ENCODE data around the gene IKZF1.

Gene IKZF1

DNA sequence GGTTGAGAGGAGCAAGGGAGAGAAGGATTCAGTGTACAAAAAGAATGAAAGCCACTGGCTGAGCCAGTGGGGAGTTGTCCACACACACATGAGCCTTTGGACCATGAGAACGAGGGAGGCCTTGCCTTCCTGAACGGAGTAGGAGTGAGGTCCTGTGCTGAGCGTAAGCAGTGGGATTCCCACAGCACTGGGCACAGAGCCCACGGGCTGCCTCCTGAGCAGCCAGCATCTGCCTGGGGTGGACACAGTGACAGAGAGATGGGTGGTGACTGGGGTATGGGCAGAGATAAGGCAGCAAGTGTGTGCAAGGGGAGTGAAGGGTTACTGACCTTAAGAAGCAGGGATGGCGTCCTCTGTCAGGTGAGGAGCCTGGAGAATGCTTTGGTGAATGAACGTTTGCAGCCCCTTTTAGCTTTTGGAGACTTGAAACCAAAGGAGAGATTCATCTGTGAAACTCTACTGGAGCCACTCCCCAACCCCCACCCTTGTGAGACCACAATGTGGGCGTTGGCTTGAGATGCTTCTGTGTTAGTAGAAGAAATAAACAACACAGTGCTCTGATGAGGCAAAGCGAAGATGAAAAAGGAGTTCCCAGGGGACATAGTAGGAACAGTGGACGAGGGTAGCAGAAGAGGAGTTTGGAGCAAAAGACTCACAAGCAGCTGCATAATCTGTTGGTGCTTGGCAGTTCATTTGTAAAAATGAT, 89.2 kb downstream of the IKZF1 start:
- no CpG with 5 or more reads among the region's 9 CpGs for WGBS, 2 donors (ENCODE audit: extremely low coverage in 2 of 2, insufficient read length in 2 of 2, insufficient replicate concordance in 1 of 2)
- Histone ChIP-seq H3K9me3 (replicated peaks in 1 of 2; ENCODE audit: control insufficient read depth in 2 of 2, insufficient read depth in 1 of 2, low read depth in 1 of 2, low read length in 2 of 2) (no peaks in the 10 kb centered on the region), H3K4ac (ENCODE audit: low read length) (no peak overlapping the region), H2BK12ac (ENCODE audit: low read length) (no peak overlapping the region), H3K36me3 (replicated peaks in 1 of 2; ENCODE audit: control insufficient read depth in 2 of 2, insufficient read depth in 2 of 2, low read length in 2 of 2) (no peaks in the 10 kb centered on the region), H3K4me1 (ENCODE audit: control insufficient read depth in 2 of 2, insufficient read depth in 1 of 2, low read depth in 1 of 2, low read length in 2 of 2) (no peaks in the 10 kb centered on the region), H3K4me2 (ENCODE audit: insufficient read depth, low read length, poor library complexity, severe bottlenecking) (no peak overlapping the region), H3K23ac (ENCODE audit: low read depth, low read length, poor library complexity) (no peak overlapping the region), H4K8ac (ENCODE audit: low read depth, low read length) (no peak overlapping the region), H3K27me3 (ENCODE audit: control insufficient read depth in 3 of 3, insufficient read depth in 3 of 3, low read depth in 1 of 3, low read length in 3 of 3) (no peaks in the 10 kb centered on the region), H3K27ac (replicated peaks; ENCODE audit: low read length) (no peak overlapping the region), H2AFZ (ENCODE audit: low read length) (no peak overlapping the region), H3K18ac (ENCODE audit: low read length) (no peak overlapping the region), H3K14ac (ENCODE audit: low read length) (no peak overlapping the region), H2AK5ac (ENCODE audit: low read depth, low read length) (no peak overlapping the region), H2BK15ac (ENCODE audit: low read length) (no peak overlapping the region), H3K79me1 (ENCODE audit: low read depth, low read length) (no peaks in the 10 kb centered on the region), H3K9ac (ENCODE audit: low read depth, low read length, poor library complexity) (no peak overlapping the region), H4K91ac (ENCODE audit: low read depth, low read length, poor library complexity) (no peak overlapping the region), H3K4me3 (ENCODE audit: low read length in 2 of 2) (peak overlapping the region in 1 of 2 donors; percentile 12), H2BK5ac (ENCODE audit: low read length) (no peak overlapping the region), H2BK120ac (ENCODE audit: low read depth, low read length) (no peak overlapping the region)
- no peak for DNase-seq (ENCODE audit: low spot score)

DNA sequence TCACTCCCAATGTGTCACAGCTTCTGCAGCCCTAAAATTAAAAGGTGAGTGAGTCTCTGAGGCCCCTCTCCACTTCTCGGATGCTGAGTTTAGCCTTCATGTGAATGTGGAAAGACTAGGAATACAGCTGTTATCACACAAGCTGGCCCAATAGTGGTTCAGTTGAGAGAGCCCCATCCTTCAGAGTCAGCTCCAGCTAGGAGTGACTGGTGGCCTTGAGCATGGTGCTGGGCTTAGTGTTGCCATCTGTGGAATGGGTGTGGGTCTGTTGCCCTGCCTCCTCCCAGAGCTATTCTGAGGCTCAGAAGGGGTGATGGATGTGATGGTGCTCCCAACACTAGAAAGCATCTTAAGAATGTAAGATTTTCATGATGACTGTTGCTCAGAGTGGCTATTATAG, 89.8 kb downstream of the IKZF1 start:
- H3K27ac ChIP-seq (replicated peaks; ENCODE audit: low read length): no peak overlapping the region
- H2BK12ac ChIP-seq (ENCODE audit: low read length): no peak overlapping the region
- H2BK15ac ChIP-seq (ENCODE audit: low read length): no peak overlapping the region
- H3K23ac ChIP-seq (ENCODE audit: low read depth, low read length, poor library complexity): no peak overlapping the region
- H2BK120ac ChIP-seq (ENCODE audit: low read depth, low read length): no peak overlapping the region
- H3K9ac ChIP-seq (ENCODE audit: low read depth, low read length, poor library complexity): peak overlapping the region; percentile 2
- no peaks in the 10 kb centered on the region for H3K79me1 ChIP-seq (ENCODE audit: low read depth, low read length)
- no peak overlapping the region for H3K4me3 ChIP-seq (ENCODE audit: low read length in 2 of 2)
- H3K4me2 ChIP-seq (ENCODE audit: insufficient read depth, low read length, poor library complexity, severe bottlenecking): no peak overlapping the region
- H3K18ac ChIP-seq (ENCODE audit: low read length): no peak overlapping the region
- H2AK5ac ChIP-seq (ENCODE audit: low read depth, low read length): no peak overlapping the region
- H4K8ac ChIP-seq (ENCODE audit: low read depth, low read length): no peak overlapping the region
- no peaks in the 10 kb centered on the region for H3K9me3 ChIP-seq (replicated peaks in 1 of 2; ENCODE audit: control insufficient read depth in 2 of 2, insufficient read depth in 1 of 2, low read depth in 1 of 2, low read length in 2 of 2)
- H4K91ac ChIP-seq (ENCODE audit: low read depth, low read length, poor library complexity): no peak overlapping the region
- DNase-seq (ENCODE audit: low spot score): no peak
- H3K27me3 ChIP-seq (ENCODE audit: control insufficient read depth in 3 of 3, insufficient read depth in 3 of 3, low read depth in 1 of 3, low read length in 3 of 3): no peaks in the 10 kb centered on the region
- no peaks in the 10 kb centered on the region for H3K36me3 ChIP-seq (replicated peaks in 1 of 2; ENCODE audit: control insufficient read depth in 2 of 2, insufficient read depth in 2 of 2, low read length in 2 of 2)
- H2BK5ac ChIP-seq (ENCODE audit: low read length): no peak overlapping the region
- H2AFZ ChIP-seq (ENCODE audit: low read length): no peak overlapping the region
- H3K4ac ChIP-seq (ENCODE audit: low read length): no peak overlapping the region
- H3K4me1 ChIP-seq (ENCODE audit: control insufficient read depth in 2 of 2, insufficient read depth in 1 of 2, low read depth in 1 of 2, low read length in 2 of 2): no peaks in the 10 kb centered on the region
- H3K14ac ChIP-seq (ENCODE audit: low read length): no peak overlapping the region
- WGBS, 2 donors (ENCODE audit: extremely low coverage in 2 of 2, insufficient read length in 2 of 2, insufficient replicate concordance in 1 of 2): no CpG with 5 or more reads among the region's 1 CpG

DNA sequence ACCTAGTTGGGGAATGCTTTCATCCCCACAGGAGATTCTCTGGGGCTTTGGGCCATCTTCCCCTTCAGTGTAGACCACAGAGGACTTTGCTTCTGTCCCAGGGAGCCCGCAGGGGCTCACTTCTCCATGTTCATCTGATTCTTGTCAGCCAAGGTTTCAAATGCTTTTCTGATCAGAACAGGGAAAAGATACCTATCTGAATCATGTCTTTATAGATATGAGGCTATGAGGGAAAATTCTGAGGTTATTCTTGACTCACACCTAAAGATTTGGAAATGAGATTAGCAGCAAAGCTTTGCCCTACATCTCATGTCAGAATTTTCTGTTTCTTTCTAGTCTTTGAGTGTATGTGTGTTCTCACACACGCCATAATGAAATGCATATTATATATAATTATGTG, 92.3 kb downstream of the IKZF1 start:
- Histone ChIP-seq H3K4me3 (ENCODE audit: low read length in 2 of 2) (no peak overlapping the region), H2BK120ac (ENCODE audit: low read depth, low read length) (no peak overlapping the region), H2AK5ac (ENCODE audit: low read depth, low read length) (no peak overlapping the region), H3K18ac (ENCODE audit: low read length) (no peak overlapping the region), H3K9me3 (replicated peaks in 1 of 2; ENCODE audit: control insufficient read depth in 2 of 2, insufficient read depth in 1 of 2, low read depth in 1 of 2, low read length in 2 of 2) (no peaks in the 10 kb centered on the region), H2BK5ac (ENCODE audit: low read length) (no peak overlapping the region), H2BK12ac (ENCODE audit: low read length) (no peak overlapping the region), H3K79me1 (ENCODE audit: low read depth, low read length) (no peaks in the 10 kb centered on the region), H3K27me3 (ENCODE audit: control insufficient read depth in 3 of 3, insufficient read depth in 3 of 3, low read depth in 1 of 3, low read length in 3 of 3) (no peaks in the 10 kb centered on the region), H2AFZ (ENCODE audit: low read length) (no peak overlapping the region), H3K4ac (ENCODE audit: low read length) (no peak overlapping the region), H3K9ac (ENCODE audit: low read depth, low read length, poor library complexity) (no peak overlapping the region), H3K23ac (ENCODE audit: low read depth, low read length, poor library complexity) (no peak overlapping the region), H2BK15ac (ENCODE audit: low read length) (no peak overlapping the region), H4K8ac (ENCODE audit: low read depth, low read length) (no peak overlapping the region), H3K4me2 (ENCODE audit: insufficient read depth, low read length, poor library complexity, severe bottlenecking) (no peak overlapping the region), H3K36me3 (replicated peaks in 1 of 2; ENCODE audit: control insufficient read depth in 2 of 2, insufficient read depth in 2 of 2, low read length in 2 of 2) (no peaks in the 10 kb centered on the region), H4K91ac (ENCODE audit: low read depth, low read length, poor library complexity) (no peak overlapping the region), H3K14ac (ENCODE audit: low read length) (no peak overlapping the region), H3K27ac (replicated peaks; ENCODE audit: low read length) (no peak overlapping the region), H3K4me1 (ENCODE audit: control insufficient read depth in 2 of 2, insufficient read depth in 1 of 2, low read depth in 1 of 2, low read length in 2 of 2) (no peaks in the 10 kb centered on the region)
- no CpG with 5 or more reads among the region's 2 CpGs for WGBS, 2 donors (ENCODE audit: extremely low coverage in 2 of 2, insufficient read length in 2 of 2, insufficient replicate concordance in 1 of 2)
- DNase-seq (ENCODE audit: low spot score): no peak

DNA sequence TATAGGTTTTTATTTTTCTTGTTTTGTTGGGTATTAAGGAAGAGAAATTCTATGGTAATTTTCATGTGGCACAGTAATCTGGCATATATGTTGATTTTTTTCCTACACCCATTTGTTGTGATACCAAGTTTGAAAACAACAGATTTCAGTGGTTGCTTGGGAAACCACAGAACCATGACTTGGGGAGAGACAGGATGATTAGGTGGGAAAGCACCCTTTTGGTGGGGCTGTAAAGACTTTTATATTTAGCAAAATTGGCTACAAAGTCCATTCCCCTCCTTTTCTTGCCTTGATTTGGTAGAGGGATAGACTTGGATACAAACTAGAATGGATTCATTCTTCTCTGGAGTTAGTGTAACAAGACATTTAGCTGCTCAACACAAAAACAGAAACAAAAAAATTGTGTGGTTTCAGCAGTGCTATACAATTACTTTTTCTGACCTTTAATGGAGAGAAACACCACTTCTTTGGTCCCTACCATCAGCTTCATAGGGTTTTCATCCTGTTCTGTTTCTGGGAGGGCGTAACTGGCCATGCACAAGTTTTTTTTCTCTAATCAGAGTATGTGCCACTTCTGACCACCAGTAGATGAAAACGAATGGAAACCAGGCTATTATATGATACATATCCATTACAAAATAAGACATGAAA, 92.9 kb downstream of the IKZF1 start:
- WGBS, 2 donors (ENCODE audit: extremely low coverage in 2 of 2, insufficient read length in 2 of 2, insufficient replicate concordance in 1 of 2): no CpG with 5 or more reads among the region's 2 CpGs
- Histone ChIP-seq H2AFZ (ENCODE audit: low read length) (no peak overlapping the region), H4K8ac (ENCODE audit: low read depth, low read length) (no peak overlapping the region), H2BK5ac (ENCODE audit: low read length) (no peak overlapping the region), H2BK120ac (ENCODE audit: low read depth, low read length) (no peak overlapping the region), H3K27ac (replicated peaks; ENCODE audit: low read length) (no peak overlapping the region), H3K9ac (ENCODE audit: low read depth, low read length, poor library complexity) (no peak overlapping the region), H2BK15ac (ENCODE audit: low read length) (no peak overlapping the region), H3K14ac (ENCODE audit: low read length) (no peak overlapping the region), H3K4ac (ENCODE audit: low read length) (no peak overlapping the region), H3K4me2 (ENCODE audit: insufficient read depth, low read length, poor library complexity, severe bottlenecking) (no peak overlapping the region), H3K23ac (ENCODE audit: low read depth, low read length, poor library complexity) (no peak overlapping the region), H3K4me1 (ENCODE audit: control insufficient read depth in 2 of 2, insufficient read depth in 1 of 2, low read depth in 1 of 2, low read length in 2 of 2) (no peaks in the 10 kb centered on the region), H4K91ac (ENCODE audit: low read depth, low read length, poor library complexity) (no peak overlapping the region), H3K36me3 (replicated peaks in 1 of 2; ENCODE audit: control insufficient read depth in 2 of 2, insufficient read depth in 2 of 2, low read length in 2 of 2) (no peaks in the 10 kb centered on the region), H2BK12ac (ENCODE audit: low read length) (no peak overlapping the region), H3K4me3 (ENCODE audit: low read length in 2 of 2) (no peak overlapping the region), H3K79me1 (ENCODE audit: low read depth, low read length) (no peaks in the 10 kb centered on the region), H3K9me3 (replicated peaks in 1 of 2; ENCODE audit: control insufficient read depth in 2 of 2, insufficient read depth in 1 of 2, low read depth in 1 of 2, low read length in 2 of 2) (no peaks in the 10 kb centered on the region), H2AK5ac (ENCODE audit: low read depth, low read length) (no peak overlapping the region), H3K27me3 (ENCODE audit: control insufficient read depth in 3 of 3, insufficient read depth in 3 of 3, low read depth in 1 of 3, low read length in 3 of 3) (no peaks in the 10 kb centered on the region), H3K18ac (ENCODE audit: low read length) (no peak overlapping the region)
- DNase-seq (ENCODE audit: low spot score): no peak
